Measurements from ENCODE around the gene SET.

Gene SET

GRCh38 chr9:128712451-128713410 lies 23.7 kb downstream of the SET start:
- TF ChIP-seq, protein P1, sequence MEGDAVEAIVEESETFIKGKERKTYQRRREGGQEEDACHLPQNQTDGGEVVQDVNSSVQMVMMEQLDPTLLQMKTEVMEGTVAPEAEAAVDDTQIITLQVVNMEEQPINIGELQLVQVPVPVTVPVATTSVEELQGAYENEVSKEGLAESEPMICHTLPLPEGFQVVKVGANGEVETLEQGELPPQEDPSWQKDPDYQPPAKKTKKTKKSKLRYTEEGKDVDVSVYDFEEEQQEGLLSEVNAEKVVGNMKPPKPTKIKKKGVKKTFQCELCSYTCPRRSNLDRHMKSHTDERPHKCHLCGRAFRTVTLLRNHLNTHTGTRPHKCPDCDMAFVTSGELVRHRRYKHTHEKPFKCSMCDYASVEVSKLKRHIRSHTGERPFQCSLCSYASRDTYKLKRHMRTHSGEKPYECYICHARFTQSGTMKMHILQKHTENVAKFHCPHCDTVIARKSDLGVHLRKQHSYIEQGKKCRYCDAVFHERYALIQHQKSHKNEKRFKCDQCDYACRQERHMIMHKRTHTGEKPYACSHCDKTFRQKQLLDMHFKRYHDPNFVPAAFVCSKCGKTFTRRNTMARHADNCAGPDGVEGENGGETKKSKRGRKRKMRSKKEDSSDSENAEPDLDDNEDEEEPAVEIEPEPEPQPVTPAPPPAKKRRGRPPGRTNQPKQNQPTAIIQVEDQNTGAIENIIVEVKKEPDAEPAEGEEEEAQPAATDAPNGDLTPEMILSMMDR (IDR thresholded peaks at IDR 0.05; ENCODE audit: insufficient read depth, low read length, poor library complexity, severe bottlenecking) = no peak
- no peak for TF ChIP-seq EZH2phosphoT487 (conservative IDR thresholded peaks at IDR 0.05; ENCODE audit: low read length)
- no peak overlapping the region for H3K9ac ChIP-seq (ENCODE audit: low read length)

GRCh38 chr9:128713411-128713780 lies 24.4 kb downstream of the SET start:
- H3K36me3 ChIP-seq (ENCODE audit: low read length) = no peaks in the 10 kb centered on the region
- H4K20me1 ChIP-seq (ENCODE audit: low read depth, low read length) = no peaks in the 10 kb centered on the region
- no peak overlapping the region for H2AFZ ChIP-seq (ENCODE audit: low read depth, low read length, severe bottlenecking)
- H3K4me3 ChIP-seq (ENCODE audit: insufficient read depth, low read length, poor library complexity, severe bottlenecking) = no peak overlapping the region
- TF ChIP-seq, protein P1 (IDR thresholded peaks at IDR 0.05; ENCODE audit: insufficient read depth, low read length, poor library complexity, severe bottlenecking) = no peak
- TF ChIP-seq EZH2phosphoT487 (conservative IDR thresholded peaks at IDR 0.05; ENCODE audit: low read length) = no peak
- no peaks in the 10 kb centered on the region for H3K79me2 ChIP-seq (ENCODE audit: insufficient read depth, low read length)
- H3K27ac ChIP-seq (ENCODE audit: low read depth, low read length) = no peak overlapping the region
- no peaks in the 10 kb centered on the region for H3K27me3 ChIP-seq (ENCODE audit: low read length)
- H3K9me2 ChIP-seq (replicated peaks; ENCODE audit: insufficient read depth, low read length) = no peaks in the 10 kb centered on the region
- H3K9ac ChIP-seq (ENCODE audit: low read length) = no peak overlapping the region
- no peaks in the 10 kb centered on the region for H3K9me3 ChIP-seq (ENCODE audit: insufficient read depth, low read length)
- no peaks in the 10 kb centered on the region for H3F3A ChIP-seq (ENCODE audit: insufficient read depth)
- no peak overlapping the region for H3K4me2 ChIP-seq (ENCODE audit: low read depth, low read length, poor library complexity, severe bottlenecking)

More at GRCh38 chr9:128712451-128713410, 23.7 kb downstream of the SET start:
- H3K27me3 ChIP-seq (ENCODE audit: low read length) = no peaks in the 10 kb centered on the region
- H2AFZ ChIP-seq (ENCODE audit: low read depth, low read length, severe bottlenecking) = no peak overlapping the region
- no peak overlapping the region for H3K4me2 ChIP-seq (ENCODE audit: low read depth, low read length, poor library complexity, severe bottlenecking)
- H4K20me1 ChIP-seq (ENCODE audit: low read depth, low read length) = no peaks in the 10 kb centered on the region
- no peaks in the 10 kb centered on the region for H3F3A ChIP-seq (ENCODE audit: insufficient read depth)
- no peaks in the 10 kb centered on the region for H3K36me3 ChIP-seq (ENCODE audit: low read length)
- H3K27ac ChIP-seq (ENCODE audit: low read depth, low read length) = no peak overlapping the region
- H3K9me2 ChIP-seq (replicated peaks; ENCODE audit: insufficient read depth, low read length) = no peaks in the 10 kb centered on the region
- no peaks in the 10 kb centered on the region for H3K79me2 ChIP-seq (ENCODE audit: insufficient read depth, low read length)
- H3K9me3 ChIP-seq (ENCODE audit: insufficient read depth, low read length) = no peaks in the 10 kb centered on the region
- H3K4me3 ChIP-seq (ENCODE audit: insufficient read depth, low read length, poor library complexity, severe bottlenecking) = no peak overlapping the region

DNA sequence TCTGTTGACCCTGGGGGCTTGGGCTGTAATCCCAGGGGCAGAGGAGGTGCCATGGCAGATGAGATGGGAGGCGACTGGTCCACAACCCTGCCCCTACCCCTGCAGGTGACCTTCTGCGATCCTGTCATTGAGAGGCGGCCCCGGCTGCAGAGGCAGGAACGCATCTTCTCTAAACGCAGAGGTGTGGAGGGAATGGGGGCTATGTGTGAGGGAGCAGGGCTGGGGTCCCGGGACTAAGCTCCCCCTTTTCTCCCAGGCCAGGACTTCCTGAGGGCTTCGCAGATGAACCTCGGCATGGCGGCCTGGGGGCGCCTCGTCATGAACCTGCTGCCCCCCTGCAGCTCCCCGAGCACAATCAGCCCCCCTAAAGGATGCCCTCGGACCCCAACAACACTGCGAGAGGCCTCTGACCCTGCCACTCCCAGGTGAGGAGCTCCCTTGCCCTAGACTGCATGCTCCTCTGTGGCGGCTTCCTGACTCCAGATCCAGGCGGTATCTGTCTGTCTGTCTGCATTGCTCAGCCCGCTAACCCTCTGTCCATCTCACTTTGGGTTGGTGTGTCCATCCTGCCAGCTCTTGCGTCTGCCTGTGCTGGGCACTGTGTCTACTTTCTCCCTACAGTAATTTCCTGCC lies 25.0 kb downstream of the SET start:
- H3K9ac ChIP-seq (ENCODE audit: low read length) = no peak overlapping the region
- H3F3A ChIP-seq (ENCODE audit: insufficient read depth) = no peaks in the 10 kb centered on the region
- no peaks in the 10 kb centered on the region for H3K9me2 ChIP-seq (replicated peaks; ENCODE audit: insufficient read depth, low read length)
- no peaks in the 10 kb centered on the region for H3K27me3 ChIP-seq (ENCODE audit: low read length)
- no peaks in the 10 kb centered on the region for H3K9me3 ChIP-seq (ENCODE audit: insufficient read depth, low read length)
- H3K79me2 ChIP-seq (ENCODE audit: insufficient read depth, low read length) = no peaks in the 10 kb centered on the region
- no peak overlapping the region for H3K4me2 ChIP-seq (ENCODE audit: low read depth, low read length, poor library complexity, severe bottlenecking)
- TF ChIP-seq, protein P1 (IDR thresholded peaks at IDR 0.05; ENCODE audit: insufficient read depth, low read length, poor library complexity, severe bottlenecking) = no peak
- no peak for TF ChIP-seq EZH2phosphoT487 (conservative IDR thresholded peaks at IDR 0.05; ENCODE audit: low read length)
- H3K36me3 ChIP-seq (ENCODE audit: low read length) = no peaks in the 10 kb centered on the region
- no peaks in the 10 kb centered on the region for H4K20me1 ChIP-seq (ENCODE audit: low read depth, low read length)
- H3K4me3 ChIP-seq (ENCODE audit: insufficient read depth, low read length, poor library complexity, severe bottlenecking) = no peak overlapping the region
- H2AFZ ChIP-seq (ENCODE audit: low read depth, low read length, severe bottlenecking) = no peak overlapping the region
- H3K27ac ChIP-seq (ENCODE audit: low read depth, low read length) = no peak overlapping the region

Measured in SU-DHL-6 (cell line).